Psoas muscle (tissue), 8 donors: ENCODE measurements around the gene CEP70. TPM values are rescaled to one million over a fixed set of nuclear protein-coding genes. Genes with fewer than 3 reads are reported as not detected.

Experiments used
- ATAC-seq, 4 donors: fragments of 200-7000 bp; cut with Tn5 transposase; one replicate each; pipeline ENCODE4 v1.9.1; 2020; ENCODE audit warnings: moderate library complexity in 3 of 4, mild to moderate bottlenecking in 2 of 4
- DNase-seq, 2 donors: peaks; one replicate each; pipeline ENCODE4 v3.0.0-alpha.2; 2020
- H3K27ac ChIP-seq: fragments of 200-600 bp; one replicate; pipeline ENCODE4 v1.8.0; 2022
- H3K27me3 ChIP-seq, 3 donors: fragments of 200-600 bp in 1 of 3; one replicate each; pipeline versions ENCODE4 v1.6.1 to v1.8.0; 2013 to 2022; ENCODE audit warnings: low read length in 2 of 3, mild to moderate bottlenecking in 2 of 3, moderate library complexity in 1 of 3; ENCODE audit not compliant: insufficient read depth in 3 of 3
- H3K36me3 ChIP-seq, 2 donors: fragments of 200-600 bp in 1 of 2; one replicate each; pipeline versions ENCODE4 v1.6.1 to v1.8.0; 2013 to 2022; ENCODE audit warnings: low read depth in 1 of 2, mild to moderate bottlenecking in 1 of 2, moderate library complexity in 1 of 2; ENCODE audit not compliant: insufficient read depth in 1 of 2
- H3K4me1 ChIP-seq: fragments of 200-600 bp; one replicate; pipeline ENCODE4 v1.8.0; 2022
- H3K4me3 ChIP-seq: fragments of 200-600 bp; one replicate; pipeline ENCODE4 v1.8.0; 2022; ENCODE audit warnings: mild to moderate bottlenecking
- H3K9me3 ChIP-seq: fragments of 200-600 bp; one replicate; pipeline ENCODE4 v1.8.0; 2022
- CTCF ChIP-seq: fragments of 200-600 bp; IDR thresholded peaks from one replicate; pipeline ENCODE4 v1.8.0; 2022; ENCODE audit warnings: antibody characterized with exemption
- WGBS, 3 donors: extraction: QIAGEN DNeasy Blood & Tissue Kit; methylation state at CpG; one replicate each; pipeline versions ENCODE4 v1.1.6 to v1.1.7; 2013; 5-methylcytosine and 5-hydroxymethylcytosine counted together
- intact Hi-C, 2 donors: fragments of 100-400 bp; cut with DNase I; formaldehyde crosslinking; loops; one replicate each; pipeline versions ENCODE4 v1.11.0 to v1.14.2; 2022
- polyA plus RNA-seq, 3 donors: library from polyadenylated mRNA; stranded (reverse); fragments of 200-250 nt; gene quantifications; one replicate each; pipeline ENCODE4 v1.2.3, GENCODE V29; 2013
- total RNA-seq, 4 donors: library from RNA; stranded (reverse); fragmentation: NEBNext Ultra II Directional in 2 of 4; extraction: Animal tissue kit (Norgen Biotek cat#: 25700) in 2 of 4; gene quantifications; one replicate each; pipeline versions ENCODE4 v1.2.1 to v1.2.4, GENCODE V29; 2021 to 2023
- donor health status: healthy with polysubstance abuse.
- donor health status: DM: no; HTN: no; CAD: no; lungs with moderate emphysema.
- donor health status: Bipolar disorder and iron deficiency.
- donor health status: healthy.
- donor health status: DM: yes; HTN: yes; CAD: no.
- donor health status: DM: no; HTN: no; CAD: no.
- donor health status: DM: no; HTN: no; CAD: no.
- donor health status: DM: yes; HTN: yes; CAD: no.

Gene CEP70
- total and polyA plus RNA-seq, 7 donors = 4.1 to 30.4 (median 21.4) TPM

- TF ChIP-seq CTCF = no peak
- intact Hi-C loops = no loop called here
- 87 to 100% (median 90%) methylated on average over 2 of the region's 2 CpGs for WGBS, 3 donors
- H3K4me3 ChIP-seq = no peak overlapping the region
- H3K27ac ChIP-seq = no peak overlapping the region
- no peaks in the 10 kb centered on the region for H3K4me1 ChIP-seq
- H3K27me3 ChIP-seq = no peaks in the 10 kb centered on the region
- peaks cover 5% of the 10 kb centered on the region for H3K9me3 ChIP-seq
- DNase-seq (no peak), ATAC-seq (no peak)
- peaks cover under 1 to 6% of the 10 kb centered on the region in 2 donors for H3K36me3 ChIP-seq
Observed at GRCh38 chr3:138638641-138639040, 44.6 kb upstream of the CEP70 start.

- intact Hi-C loops = no loop called here
- TF ChIP-seq CTCF = no peak
- 70 to 77% (median 75%) methylated on average over 6 of the region's 6 CpGs for WGBS, 3 donors
- Histone ChIP-seq H3K27me3 (no peaks in the 10 kb centered on the region), H3K27ac (no peak overlapping the region), H3K4me1 (no peaks in the 10 kb centered on the region), H3K9me3 (no peaks in the 10 kb centered on the region), H3K36me3 (peaks cover 9 to 47% of the 10 kb centered on the region in 2 donors), H3K4me3 (no peak overlapping the region)
- DNase-seq (no peak), ATAC-seq (no peak)
Observed at GRCh38 chr3:138629526-138629925, 35.5 kb upstream of the CEP70 start.

GRCh38 chr3:138625707-138626365 is 31.8 kb upstream of the CEP70 start:
- no peaks in the 10 kb centered on the region for H3K4me1 ChIP-seq
- no peak overlapping the region for H3K4me3 ChIP-seq
- DNase-seq (no peak), ATAC-seq (no peak)
- peaks cover 3 to 23% of the 10 kb centered on the region in 2 donors for H3K36me3 ChIP-seq
- intact Hi-C loops = no loop called here
- H3K27me3 ChIP-seq = no peaks in the 10 kb centered on the region
- no peaks in the 10 kb centered on the region for H3K9me3 ChIP-seq
- 94 to 99% (median 95%) methylated on average over 3 of the region's 3 CpGs for WGBS, 3 donors
- no peak for TF ChIP-seq CTCF
- no peak overlapping the region for H3K27ac ChIP-seq

GRCh38 chr3:138624518-138624917 is 30.5 kb upstream of the CEP70 start:
- Histone ChIP-seq H3K27ac (no peak overlapping the region), H3K9me3 (no peaks in the 10 kb centered on the region), H3K36me3 (peaks cover 3 to 19% of the 10 kb centered on the region in 2 donors), H3K4me3 (no peak overlapping the region), H3K4me1 (no peaks in the 10 kb centered on the region), H3K27me3 (no peaks in the 10 kb centered on the region)
- ATAC-seq = no peak
- intact Hi-C loops = no loop called here
- TF ChIP-seq CTCF = no peak
- DNase-seq = no peak

- no peak for ATAC-seq
Observed at GRCh38 chr3:138620431-138620830, 26.4 kb upstream of the CEP70 start.

More at GRCh38 chr3:138620431-138620830, 26.4 kb upstream of the CEP70 start:
- H3K4me3 ChIP-seq = no peak overlapping the region
- intact Hi-C loops = no loop called here
- H3K27ac ChIP-seq = no peak overlapping the region
- TF ChIP-seq CTCF = no peak
- no peaks in the 10 kb centered on the region for H3K27me3 ChIP-seq
- 85 to 92% (median 87%) methylated on average over 4 of the region's 4 CpGs for WGBS, 3 donors
- H3K9me3 ChIP-seq = no peaks in the 10 kb centered on the region
- DNase-seq = no peak
- peaks cover 0 to 4% of the 10 kb centered on the region in 2 donors for H3K36me3 ChIP-seq
- no peaks in the 10 kb centered on the region for H3K4me1 ChIP-seq
